SK-N-SH treated with all-trans-retinoic acid at 6 μM for 48 hours (cell line): ENCODE data around the gene AKR1A1.

ENCODE experiments used
- ARNTL ChIP-seq: fragments of 450-650 bp; formaldehyde crosslinking; IDR thresholded peaks from 2 replicates; pipeline ENCODE4 v1.5.0; 2020; ENCODE audit warnings: low read depth, mild to moderate bottlenecking, moderate library complexity, borderline replicate concordance
- GLIS3 ChIP-seq: fragments of 250-450 bp; sonication (Bioruptor Pico); IDR thresholded peaks from 2 replicates; pipeline ENCODE4 v1.5.0; 2020; ENCODE audit warnings: mild to moderate bottlenecking, moderate library complexity
- RARB ChIP-seq: fragments of 250-450 bp; sonication (Bioruptor Pico); IDR thresholded peaks from 2 replicates; pipeline ENCODE4 v1.8.0; 2021; ENCODE audit warnings: mild to moderate bottlenecking, moderate library complexity
- TCF4 ChIP-seq: fragments of 250-450 bp; sonication (Bioruptor Pico); IDR thresholded peaks from 2 replicates; pipeline ENCODE4 v1.8.0; 2021; ENCODE audit warnings: mild to moderate bottlenecking, moderate library complexity, borderline replicate concordance
- ZFP30 ChIP-seq: fragments of 450-650 bp; formaldehyde crosslinking; IDR thresholded peaks from 2 replicates; pipeline ENCODE4 v1.5.0; 2022; ENCODE audit warnings: mild to moderate bottlenecking, moderate library complexity
- TF ChIP-seq, protein P1 (sequence below): fragments of 250-450 bp; sonication (Bioruptor Pico); IDR thresholded peaks from 2 replicates; pipeline ENCODE4 v1.5.1; 2021; ENCODE audit warnings: mild to moderate bottlenecking, moderate library complexity
- TF ChIP-seq, protein P2 (sequence below): fragments of 250-450 bp; sonication (Bioruptor Pico); IDR thresholded peaks from 2 replicates; pipeline ENCODE4 v1.8.0; 2020; ENCODE audit warnings: mild to moderate bottlenecking, moderate library complexity, borderline replicate concordance
- TF ChIP-seq, protein P3 (sequence below): fragments of 250-450 bp; sonication (Bioruptor Pico); IDR thresholded peaks from 2 replicates; pipeline ENCODE4 v1.5.1; 2020; ENCODE audit warnings: low read depth, mild to moderate bottlenecking, moderate library complexity

- TF ChIP-seq ZFP30 (CRISPR knock-in tag) = no peak
- no peak for TF ChIP-seq TCF4 (CRISPR knock-in tag)
- TF ChIP-seq, protein P1, sequence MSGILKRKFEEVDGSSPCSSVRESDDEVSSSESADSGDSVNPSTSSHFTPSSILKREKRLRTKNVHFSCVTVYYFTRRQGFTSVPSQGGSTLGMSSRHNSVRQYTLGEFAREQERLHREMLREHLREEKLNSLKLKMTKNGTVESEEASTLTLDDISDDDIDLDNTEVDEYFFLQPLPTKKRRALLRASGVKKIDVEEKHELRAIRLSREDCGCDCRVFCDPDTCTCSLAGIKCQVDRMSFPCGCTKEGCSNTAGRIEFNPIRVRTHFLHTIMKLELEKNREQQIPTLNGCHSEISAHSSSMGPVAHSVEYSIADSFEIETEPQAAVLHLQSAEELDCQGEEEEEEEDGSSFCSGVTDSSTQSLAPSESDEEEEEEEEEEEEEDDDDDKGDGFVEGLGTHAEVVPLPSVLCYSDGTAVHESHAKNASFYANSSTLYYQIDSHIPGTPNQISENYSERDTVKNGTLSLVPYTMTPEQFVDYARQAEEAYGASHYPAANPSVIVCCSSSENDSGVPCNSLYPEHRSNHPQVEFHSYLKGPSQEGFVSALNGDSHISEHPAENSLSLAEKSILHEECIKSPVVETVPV = no peak
- TF ChIP-seq, protein P2, sequence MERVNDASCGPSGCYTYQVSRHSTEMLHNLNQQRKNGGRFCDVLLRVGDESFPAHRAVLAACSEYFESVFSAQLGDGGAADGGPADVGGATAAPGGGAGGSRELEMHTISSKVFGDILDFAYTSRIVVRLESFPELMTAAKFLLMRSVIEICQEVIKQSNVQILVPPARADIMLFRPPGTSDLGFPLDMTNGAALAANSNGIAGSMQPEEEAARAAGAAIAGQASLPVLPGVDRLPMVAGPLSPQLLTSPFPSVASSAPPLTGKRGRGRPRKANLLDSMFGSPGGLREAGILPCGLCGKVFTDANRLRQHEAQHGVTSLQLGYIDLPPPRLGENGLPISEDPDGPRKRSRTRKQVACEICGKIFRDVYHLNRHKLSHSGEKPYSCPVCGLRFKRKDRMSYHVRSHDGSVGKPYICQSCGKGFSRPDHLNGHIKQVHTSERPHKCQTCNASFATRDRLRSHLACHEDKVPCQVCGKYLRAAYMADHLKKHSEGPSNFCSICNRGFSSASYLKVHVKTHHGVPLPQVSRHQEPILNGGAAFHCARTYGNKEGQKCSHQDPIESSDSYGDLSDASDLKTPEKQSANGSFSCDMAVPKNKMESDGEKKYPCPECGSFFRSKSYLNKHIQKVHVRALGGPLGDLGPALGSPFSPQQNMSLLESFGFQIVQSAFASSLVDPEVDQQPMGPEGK (CRISPR knock-in tag) = no peak
- TF ChIP-seq, protein P3, sequence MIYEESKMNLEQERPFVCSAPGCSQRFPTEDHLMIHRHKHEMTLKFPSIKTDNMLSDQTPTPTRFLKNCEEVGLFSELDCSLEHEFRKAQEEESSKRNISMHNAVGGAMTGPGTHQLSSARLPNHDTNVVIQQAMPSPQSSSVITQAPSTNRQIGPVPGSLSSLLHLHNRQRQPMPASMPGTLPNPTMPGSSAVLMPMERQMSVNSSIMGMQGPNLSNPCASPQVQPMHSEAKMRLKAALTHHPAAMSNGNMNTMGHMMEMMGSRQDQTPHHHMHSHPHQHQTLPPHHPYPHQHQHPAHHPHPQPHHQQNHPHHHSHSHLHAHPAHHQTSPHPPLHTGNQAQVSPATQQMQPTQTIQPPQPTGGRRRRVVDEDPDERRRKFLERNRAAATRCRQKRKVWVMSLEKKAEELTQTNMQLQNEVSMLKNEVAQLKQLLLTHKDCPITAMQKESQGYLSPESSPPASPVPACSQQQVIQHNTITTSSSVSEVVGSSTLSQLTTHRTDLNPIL (CRISPR knock-in tag) = no peak
- no peak for TF ChIP-seq ARNTL (CRISPR knock-in tag)
- no peak for TF ChIP-seq GLIS3 (CRISPR knock-in tag)
- TF ChIP-seq RARB (CRISPR knock-in tag) = no peak
Observed at GRCh38 chr1:45569962-45570581, 19.4 kb downstream of the AKR1A1 start.
